HG02840 (cell line): ENCODE data around the gene CD1B.
A peak's percentile ranks its signal among the peaks of the same experiment; 100 is the strongest.
"Not testable (repeated sequence)": the region's sequence is repeated elsewhere in the genome, so short reads cannot be mapped to it uniquely, and the experiment has no call there.

Source experiments
- ATAC-seq: cut with Tn5 transposase; IDR thresholded peaks from one replicate; pipeline ENCODE4 v1.9.1; 2021; ENCODE audit warnings: mild to moderate bottlenecking, moderate library complexity, moderate number of reproducible peaks; ENCODE audit not compliant: unreplicated experiment, low FRiP score

CD1B gene

GRCh38 chr1:158329733-158330132 lies 1.6 kb downstream of the CD1B start:
- no peak for ATAC-seq

GRCh38 chr1:158329300-158329699 lies 2.0 kb downstream of the CD1B start:
- no peak for ATAC-seq

DNA sequence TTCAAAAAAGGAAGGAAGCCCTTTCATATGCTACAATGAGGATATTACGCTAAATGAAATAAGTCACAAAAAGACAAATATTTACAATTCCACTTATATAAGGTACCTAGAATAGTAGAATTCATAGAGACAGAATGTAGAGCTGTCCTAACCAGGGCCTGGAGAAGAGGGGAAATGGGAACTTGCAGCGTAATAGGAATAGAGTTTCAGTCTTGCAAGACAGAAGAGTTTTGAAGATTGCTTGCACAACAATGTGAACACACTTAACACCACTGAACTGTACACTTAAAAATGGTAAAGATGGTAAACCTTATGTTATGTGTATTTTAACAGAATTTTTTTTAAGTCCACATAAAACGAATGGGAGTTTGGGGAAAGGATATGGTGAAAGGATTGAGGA lies 2.9 kb downstream of the CD1B start:
- ATAC-seq: no peak

DNA sequence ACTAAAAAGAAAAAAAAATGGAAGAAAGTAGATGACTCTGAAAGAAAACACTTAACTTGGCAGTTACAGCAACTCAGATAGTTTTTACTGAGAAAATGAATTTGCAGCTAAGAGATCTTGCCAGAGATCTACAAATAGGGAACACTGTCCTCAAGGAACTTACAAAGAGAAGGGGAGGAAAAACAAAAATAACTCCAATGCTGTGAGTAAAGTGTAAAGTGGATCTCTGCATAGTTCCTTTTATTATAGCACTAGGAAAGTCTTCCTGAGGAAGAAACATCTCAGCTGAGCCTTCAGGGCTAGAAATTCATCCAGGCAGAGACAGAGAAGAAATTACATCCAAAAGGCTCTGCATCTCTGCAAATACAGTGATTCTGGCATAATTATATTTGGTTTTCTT lies 3.9 kb downstream of the CD1B start:
- no peak for ATAC-seq

- no peak for ATAC-seq
Observed at GRCh38 chr1:158324395-158324794, 6.9 kb downstream of the CD1B start.

DNA sequence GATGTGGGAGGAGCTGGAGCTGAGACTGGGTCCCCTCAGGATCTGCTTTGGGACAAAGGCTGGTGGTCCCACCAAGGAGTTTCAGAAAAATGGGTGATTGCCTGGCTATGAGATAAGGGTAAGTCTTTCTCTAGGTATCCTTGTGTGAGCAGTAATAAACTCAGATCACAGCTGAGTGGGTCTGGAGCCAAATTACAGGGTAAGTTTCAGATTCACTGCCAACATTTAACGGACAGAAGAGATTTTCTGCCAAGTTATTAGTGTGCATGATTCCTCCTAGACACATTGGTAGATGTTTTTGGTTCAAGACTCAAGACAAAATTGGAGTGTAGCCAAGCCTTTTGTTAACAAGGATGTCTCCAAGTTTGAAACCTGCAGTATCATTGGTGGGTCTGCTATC lies 7.5 kb downstream of the CD1B start:
- no peak for ATAC-seq

- ATAC-seq: no peak
Observed at GRCh38 chr1:158311066-158311465, 20.3 kb downstream of the CD1B start.

DNA sequence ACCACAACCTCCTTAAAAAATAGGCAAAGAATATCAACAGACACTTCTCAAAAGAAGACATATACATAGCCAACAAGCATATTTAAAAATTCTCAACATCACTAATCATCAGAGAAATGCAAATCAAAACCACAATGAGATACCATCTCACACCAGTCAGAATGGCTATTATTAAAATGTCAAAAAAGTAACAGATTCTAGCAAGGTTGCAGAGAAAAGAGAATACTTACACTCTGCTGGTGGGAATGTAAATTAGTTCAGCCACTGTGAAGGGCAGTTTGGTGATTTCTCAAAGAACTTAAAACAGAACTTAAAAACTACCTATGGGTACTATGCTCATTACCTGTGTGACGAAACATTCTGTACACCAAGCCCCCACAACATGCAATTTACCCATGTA lies 20.7 kb downstream of the CD1B start:
- ATAC-seq: no peak

DNA sequence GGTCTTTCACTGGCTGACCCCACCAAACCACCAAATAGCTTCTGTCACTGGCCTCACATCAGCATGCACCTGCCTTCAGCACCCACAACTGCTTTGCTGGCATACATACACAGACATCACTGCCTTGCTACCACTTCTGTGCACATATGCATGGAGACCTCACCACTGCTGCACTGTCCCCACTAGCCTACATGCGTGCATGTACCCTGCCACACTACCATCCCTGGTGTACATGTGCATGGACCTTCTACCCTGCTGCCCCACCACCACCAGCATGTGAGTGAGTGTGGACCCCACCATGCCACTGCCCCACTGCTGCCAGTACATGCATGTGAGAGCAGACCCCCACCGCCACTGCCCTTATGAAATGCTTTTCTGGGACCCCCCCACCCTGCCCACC lies 35.5 kb downstream of the CD1B start:
- ATAC-seq: no peak

DNA sequence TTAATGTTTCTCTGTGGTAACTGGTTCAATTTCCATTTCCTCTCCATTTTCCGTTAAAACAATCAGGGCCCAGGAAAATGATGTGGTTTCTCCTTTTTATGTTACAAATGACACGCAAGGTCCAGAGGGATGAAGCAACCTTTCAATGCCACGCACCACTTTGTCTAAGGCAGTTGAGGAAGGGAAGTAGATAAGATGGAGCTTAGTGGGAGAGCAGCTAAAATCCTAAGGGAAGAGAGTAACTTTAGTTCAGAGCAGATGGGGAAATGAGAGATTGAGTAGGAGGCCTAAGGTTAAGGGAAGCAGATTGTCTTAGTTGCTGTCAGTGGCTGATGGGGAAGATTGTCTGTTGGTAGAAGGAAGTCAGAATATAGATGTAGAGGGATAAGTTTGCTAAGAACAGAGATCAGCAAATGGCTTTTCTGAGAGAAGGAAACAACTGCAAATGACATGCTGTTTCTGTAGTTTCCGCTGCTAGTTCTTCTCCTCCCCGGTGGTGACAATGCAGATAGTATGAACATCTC lies 40.9 kb downstream of the CD1B start:
- ATAC-seq: no peak

GRCh38 chr1:158289811-158290210 lies 41.5 kb downstream of the CD1B start, which contains the start of gene CD1C:
Gene CD1C, plus strand, starts transcription at chr1:158289923. Its CDS starts 142 bp downstream, at chr1:158290065.
- ATAC-seq: no peak

DNA sequence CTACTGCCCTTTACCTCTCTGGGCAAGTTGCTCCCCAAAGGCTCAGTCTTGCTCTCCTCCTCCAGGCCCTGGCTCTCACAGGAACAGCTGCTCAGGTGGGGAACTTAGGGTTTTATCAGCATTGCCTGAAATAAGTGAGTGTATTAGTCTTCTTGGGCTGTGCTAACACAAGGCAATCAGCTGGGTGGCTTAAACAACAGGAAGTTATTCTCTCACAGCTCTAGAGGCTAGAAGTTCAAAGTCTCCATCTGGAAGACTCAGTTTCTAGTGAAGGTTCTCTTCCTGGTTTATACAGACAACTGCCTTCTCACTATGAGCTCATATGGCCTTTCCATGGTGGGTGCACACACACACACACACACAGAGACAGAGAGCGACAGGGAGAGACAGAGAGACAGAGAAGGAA lies 44.4 kb downstream of the CD1B start:
- no peak for ATAC-seq

GRCh38 chr1:158286487-158286886 lies 44.8 kb downstream of the CD1B start:
- ATAC-seq: no peak

- peak; percentile 48 for ATAC-seq
Observed at GRCh38 chr1:158285756-158286241, 45.5 kb downstream of the CD1B start.

GRCh38 chr1:158283965-158284364 lies 47.4 kb downstream of the CD1B start:
- ATAC-seq: no peak

GRCh38 chr1:158282421-158282820 lies 48.9 kb downstream of the CD1B start:
- not testable (repeated sequence) for ATAC-seq
